Measurements from ENCODE around the gene ELL.

DNA sequence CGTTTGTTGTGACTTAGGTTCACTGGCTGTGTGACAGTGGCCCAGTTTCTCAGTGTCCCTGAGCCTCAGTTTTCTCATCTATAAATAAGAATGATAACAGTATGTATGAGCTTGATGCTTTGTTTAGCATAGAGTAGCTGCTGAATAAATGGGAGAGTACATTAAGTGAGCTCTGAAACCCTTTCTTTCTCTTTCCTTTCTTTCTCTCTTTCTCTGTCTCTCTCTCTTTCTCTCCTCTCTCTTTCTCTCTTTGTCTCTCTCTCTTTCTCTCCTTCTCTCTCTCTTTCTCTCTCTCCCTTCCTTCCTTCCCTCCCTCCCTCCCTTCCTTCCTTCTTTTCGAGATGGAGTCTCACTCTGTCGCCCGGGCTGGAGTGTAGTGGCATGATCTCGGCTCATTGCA is 37.8 kb upstream of the ELL start:
- TF ChIP-seq, protein P1, sequence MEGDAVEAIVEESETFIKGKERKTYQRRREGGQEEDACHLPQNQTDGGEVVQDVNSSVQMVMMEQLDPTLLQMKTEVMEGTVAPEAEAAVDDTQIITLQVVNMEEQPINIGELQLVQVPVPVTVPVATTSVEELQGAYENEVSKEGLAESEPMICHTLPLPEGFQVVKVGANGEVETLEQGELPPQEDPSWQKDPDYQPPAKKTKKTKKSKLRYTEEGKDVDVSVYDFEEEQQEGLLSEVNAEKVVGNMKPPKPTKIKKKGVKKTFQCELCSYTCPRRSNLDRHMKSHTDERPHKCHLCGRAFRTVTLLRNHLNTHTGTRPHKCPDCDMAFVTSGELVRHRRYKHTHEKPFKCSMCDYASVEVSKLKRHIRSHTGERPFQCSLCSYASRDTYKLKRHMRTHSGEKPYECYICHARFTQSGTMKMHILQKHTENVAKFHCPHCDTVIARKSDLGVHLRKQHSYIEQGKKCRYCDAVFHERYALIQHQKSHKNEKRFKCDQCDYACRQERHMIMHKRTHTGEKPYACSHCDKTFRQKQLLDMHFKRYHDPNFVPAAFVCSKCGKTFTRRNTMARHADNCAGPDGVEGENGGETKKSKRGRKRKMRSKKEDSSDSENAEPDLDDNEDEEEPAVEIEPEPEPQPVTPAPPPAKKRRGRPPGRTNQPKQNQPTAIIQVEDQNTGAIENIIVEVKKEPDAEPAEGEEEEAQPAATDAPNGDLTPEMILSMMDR (IDR thresholded peaks at IDR 0.05): no peak
- TF ChIP-seq ZFX (IDR thresholded peaks at IDR 0.05; ENCODE audit: borderline replicate concordance): no peak
